ENCODE data around the gene RTP5.

RTP5 gene

DNA sequence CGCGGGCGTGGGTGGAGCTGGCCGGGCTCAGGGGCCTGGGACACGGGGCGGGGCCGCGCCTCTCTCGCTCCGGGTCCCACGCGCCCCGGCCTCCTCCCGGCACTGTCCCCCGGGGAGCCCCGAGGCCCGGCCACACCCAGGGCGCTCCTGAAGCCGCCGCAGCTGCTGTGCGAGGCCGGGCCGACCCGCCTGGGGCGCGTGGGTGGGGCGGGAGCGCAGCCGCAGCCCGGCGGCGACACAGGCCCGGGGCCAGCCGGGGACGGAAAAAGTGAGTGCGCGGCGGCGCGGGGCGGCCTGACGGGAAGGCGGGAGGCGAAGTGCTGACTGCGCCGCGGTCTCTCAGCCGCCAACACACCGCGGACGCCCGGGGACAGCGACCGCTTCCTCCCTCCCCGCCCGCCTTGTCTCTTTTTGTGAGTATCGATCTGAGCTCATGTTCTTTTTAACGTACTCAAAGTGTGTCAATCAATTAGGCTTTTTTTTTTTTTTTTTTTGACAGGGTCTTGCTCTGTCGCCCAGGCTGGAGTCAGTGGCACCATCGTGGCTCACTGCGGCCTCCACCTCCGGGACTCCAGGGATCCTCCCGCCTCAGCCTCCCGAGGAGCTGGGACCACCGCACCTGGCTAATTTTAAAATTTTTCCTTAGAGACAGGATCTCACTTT, 25.3 kb upstream of the RTP5 start:
- DNase-seq: peak; percentile 79

GRCh38 chr2:241844831-241845578, 24.5 kb upstream of the RTP5 start:
- DNase-seq: no peak

GRCh38 chr2:241846406-241846805, 23.1 kb upstream of the RTP5 start:
- no peak for DNase-seq

GRCh38 chr2:241848761-241849615, 20.5 kb upstream of the RTP5 start:
- no peak for DNase-seq

GRCh38 chr2:241849616-241850543, 19.6 kb upstream of the RTP5 start:
- DNase-seq: no peak

- no peak for DNase-seq
Measured at GRCh38 chr2:241850544-241851324, 18.8 kb upstream of the RTP5 start.

GRCh38 chr2:241851325-241852115, 18.0 kb upstream of the RTP5 start:
- no peak for DNase-seq

- DNase-seq: no peak
Measured at GRCh38 chr2:241852116-241852980, 17.2 kb upstream of the RTP5 start.

DNA sequence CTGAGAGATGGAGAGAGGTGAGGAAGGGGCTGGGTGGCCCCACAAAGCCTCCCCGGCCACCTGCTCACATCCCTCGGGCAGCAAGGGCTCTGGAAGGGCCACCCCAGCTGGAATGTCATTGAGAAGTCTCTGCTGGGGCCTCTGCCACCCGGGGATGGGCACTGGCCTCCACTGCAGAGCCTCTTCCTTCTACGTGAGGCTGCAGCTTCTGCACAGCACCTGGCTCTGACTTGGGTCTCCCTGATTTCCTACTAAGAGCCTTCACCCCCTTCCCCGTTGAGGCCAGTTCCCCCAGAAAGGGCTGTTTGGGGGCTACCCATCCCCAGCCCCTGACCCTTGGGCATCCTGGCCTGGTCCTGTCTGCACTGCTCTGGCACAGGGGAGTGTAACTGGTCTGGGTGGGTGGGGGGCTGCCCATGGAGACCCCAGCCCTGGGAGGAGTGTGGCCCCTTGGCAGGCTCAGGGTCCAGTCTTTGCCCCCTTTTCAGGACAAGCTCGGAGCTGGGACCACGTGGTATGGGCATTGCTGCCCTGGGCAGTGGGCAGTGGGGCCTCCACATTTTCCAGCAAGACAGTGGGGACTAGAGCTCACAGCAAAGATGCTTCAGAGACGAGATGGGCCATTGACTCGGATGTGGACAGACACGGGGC, 16.4 kb upstream of the RTP5 start:
- no peak for DNase-seq

GRCh38 chr2:241853651-241854341, 15.7 kb upstream of the RTP5 start:
- DNase-seq: no peak

- DNase-seq: no peak
Measured at GRCh38 chr2:241854342-241855244, 14.9 kb upstream of the RTP5 start.

GRCh38 chr2:241855245-241855887, 14.2 kb upstream of the RTP5 start:
- DNase-seq: no peak

GRCh38 chr2:241855888-241856422, 13.6 kb upstream of the RTP5 start:
- DNase-seq: no peak

- no peak for DNase-seq
Measured at GRCh38 chr2:241857041-241857541, 12.4 kb upstream of the RTP5 start.

GRCh38 chr2:241857572-241858121, 11.9 kb upstream of the RTP5 start:
- DNase-seq: no peak

Data from CD4-positive, alpha-beta T cell treated with Interleukin-12 subunit alpha and Interleukin-12 subunit beta, for 1 hour (primary cell).